K562 (cell line): Measurements from ENCODE around the gene ZNF500. TPM values are rescaled to one million over a fixed set of nuclear protein-coding genes. Genes with fewer than 3 reads are reported as not detected.

Source experiments
- ARID1B ChIP-seq: fragments of 450-650 bp; IDR thresholded peaks from 2 replicates; pipeline ENCODE4 v1.6.1; 2016; ENCODE audit warnings: antibody characterized with exemption, mild to moderate bottlenecking, inconsistent platforms
- MXI1 ChIP-seq: IDR thresholded peaks from 2 replicates; pipeline ENCODE4 v1.6.1; 2011; ENCODE audit warnings: low read depth, mild to moderate bottlenecking, improper control_type of control experiment, low read length
- POLR2A ChIP-seq: fragments of 450-650 bp; conservative IDR thresholded peaks from 2 replicates; pipeline ENCODE4 v1.6.1; 2016
- POLR2B ChIP-seq: fragments of 450-650 bp; IDR thresholded peaks from 2 replicates; pipeline ENCODE4 v1.6.1; 2018; ENCODE audit warnings: low read depth; ENCODE audit not compliant: partially characterized antibody
- POLR2G ChIP-seq: fragments of 200-400 bp; formaldehyde crosslinking; IDR thresholded peaks from 2 replicates; pipeline ENCODE4 v1.6.1; 2017; ENCODE audit warnings: low read depth, mild to moderate bottlenecking, antibody characterized with exemption, low read length, moderate library complexity
- TAF15 ChIP-seq: fragments of 200-400 bp; formaldehyde crosslinking; IDR thresholded peaks from 2 replicates; pipeline ENCODE4 v1.6.1; 2017; ENCODE audit warnings: mild to moderate bottlenecking, low read depth, low read length, moderate library complexity
- TSC22D4 ChIP-seq: fragments of 450-650 bp; IDR thresholded peaks from 2 replicates; pipeline ENCODE4 v1.6.1; 2016; ENCODE audit warnings: missing genetic modification characterization, missing biosample characterization, control low read depth
- ZNF766 ChIP-seq: fragments of 200-800 bp; sonication (Bioruptor generic); conservative IDR thresholded peaks from 2 replicates; pipeline ENCODE4 v1.6.1; 2016; ENCODE audit warnings: missing genetic modification characterization, missing compliant biosample characterization
- polyA plus RNA-seq, 8 experiments: library from polyadenylated mRNA; depleted of rRNA in 4 of 8; stranded (reverse) in 5 of 8; unstranded in 3 of 8; fragments of >200 nt; fragmentation: Nextera tagmentation in 2 of 8; fragmentation: Illumina TruSeq in 1 of 8; extraction: Ambion mirVana in 2 of 8; extraction: Trizol in 1 of 8; gene quantifications; 2 replicates each; pipeline versions ENCODE4 v1.2.1 to v1.2.3, GENCODE V29; 2011 to 2014; ENCODE audit warnings: inconsistent platforms in 1 of 8, missing spikeins in 1 of 8
- total RNA-seq, 7 experiments: library from RNA; depleted of rRNA in 6 of 7; stranded (reverse); fragments of >200 nt in 6 of 7; fragmentation: Illumina TruSeq in 2 of 7; extraction: Trizol in 2 of 7; gene quantifications; 2 replicates each; pipeline versions ENCODE4 v1.2.1 to v1.2.3, GENCODE V29; 2011 to 2021; ENCODE audit warnings: low replicate concordance in 1 of 7
- TF ChIP-seq, protein P1 (sequence below): fragments of 450-650 bp; IDR thresholded peaks from 2 replicates; pipeline ENCODE4 v1.6.1; 2016; ENCODE audit warnings: borderline replicate concordance
- TF ChIP-seq, protein P2 (sequence below): fragments of 250-450 bp; sonication (Bioruptor Pico); IDR thresholded peaks from 2 replicates; pipeline ENCODE4 v1.9.0; 2021; ENCODE audit warnings: mild to moderate bottlenecking, inconsistent platforms
- TF ChIP-seq, protein P3 (sequence below), 2 experiments: fragments of 450-650 bp in 1 of 2; sonication (generic) in 1 of 2; formaldehyde crosslinking in 1 of 2; IDR thresholded peaks in 1 of 2; conservative IDR thresholded peaks in 1 of 2; 2 replicates each; pipeline versions ENCODE4 v1.6.1 to v1.8.1; 2016 to 2023; ENCODE audit warnings: mild to moderate bottlenecking in 2 of 2, moderate library complexity in 2 of 2, inconsistent platforms in 1 of 2, missing genetic modification reagents in 1 of 2
- TF ChIP-seq, protein P4 (sequence below): fragments of 450-650 bp; IDR thresholded peaks from one replicate; pipeline ENCODE4 v1.6.1; 2018; ENCODE audit warnings: mild to moderate bottlenecking, moderate library complexity; ENCODE audit not compliant: partially characterized antibody
- TF ChIP-seq, protein P5 (sequence below): fragments of 450-650 bp; IDR thresholded peaks from 2 replicates; pipeline ENCODE4 v1.6.1; 2014; ENCODE audit warnings: low read depth, mild to moderate bottlenecking, moderate library complexity, borderline replicate concordance
- TF ChIP-seq, protein P6 (sequence below): fragments of 250-450 bp; sonication (Bioruptor Pico); IDR thresholded peaks from 2 replicates; pipeline ENCODE4 v1.4.0; 2020; ENCODE audit warnings: mild to moderate bottlenecking
- TF ChIP-seq, protein P7 (sequence below): fragments of 250-450 bp; sonication (Bioruptor Pico); IDR thresholded peaks from 2 replicates; pipeline ENCODE4 v1.8.0; 2021; ENCODE audit warnings: borderline replicate concordance, mild to moderate bottlenecking, moderate library complexity; ENCODE audit not compliant: poor library complexity, severe bottlenecking

The ZNF500 gene
- total and polyA plus RNA-seq, 9 of the 15 experiments (the other 6 are each of a cell fraction or from before 2014, with no cell fraction given): 0.80 to 20.8 (median 5.3) TPM

DNA sequence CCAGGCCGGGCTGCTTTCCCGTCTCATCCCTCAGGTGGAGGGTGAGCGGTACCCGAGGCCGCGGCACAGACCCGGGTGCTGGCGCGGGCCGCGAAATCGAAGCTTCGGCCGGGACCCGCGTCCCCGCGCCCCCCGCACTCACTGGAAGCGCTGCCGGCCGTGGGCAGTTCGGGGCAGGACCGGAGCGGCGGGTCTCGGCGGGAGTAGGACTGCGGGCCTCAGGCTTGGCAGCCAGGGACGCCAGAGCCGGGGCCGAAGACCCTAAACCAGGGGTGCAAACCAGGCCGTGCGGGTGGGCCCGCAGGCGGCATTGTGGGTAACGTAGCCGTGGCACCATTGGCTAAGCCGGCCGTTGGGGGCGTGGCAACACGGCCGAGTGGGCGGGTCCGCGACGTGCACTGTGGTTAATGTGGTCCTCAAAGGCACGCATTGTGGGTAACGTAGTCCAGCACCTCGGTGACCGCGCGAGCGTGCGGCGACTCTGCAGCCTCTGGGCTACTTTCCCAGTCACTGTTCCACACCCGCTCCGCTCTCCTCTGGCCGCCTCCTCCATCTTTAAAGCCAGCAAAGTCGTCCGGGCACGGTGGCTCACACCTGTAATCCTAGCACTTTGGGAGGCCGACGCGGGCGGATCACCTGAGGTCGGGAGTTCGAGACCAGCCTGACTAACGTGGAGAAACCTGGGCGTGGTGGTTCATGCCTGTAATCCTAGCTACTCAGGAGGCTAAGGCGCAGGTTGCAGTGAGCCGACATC lies at the start of gene ZNF500 (continued):
- TF ChIP-seq, protein P1, sequence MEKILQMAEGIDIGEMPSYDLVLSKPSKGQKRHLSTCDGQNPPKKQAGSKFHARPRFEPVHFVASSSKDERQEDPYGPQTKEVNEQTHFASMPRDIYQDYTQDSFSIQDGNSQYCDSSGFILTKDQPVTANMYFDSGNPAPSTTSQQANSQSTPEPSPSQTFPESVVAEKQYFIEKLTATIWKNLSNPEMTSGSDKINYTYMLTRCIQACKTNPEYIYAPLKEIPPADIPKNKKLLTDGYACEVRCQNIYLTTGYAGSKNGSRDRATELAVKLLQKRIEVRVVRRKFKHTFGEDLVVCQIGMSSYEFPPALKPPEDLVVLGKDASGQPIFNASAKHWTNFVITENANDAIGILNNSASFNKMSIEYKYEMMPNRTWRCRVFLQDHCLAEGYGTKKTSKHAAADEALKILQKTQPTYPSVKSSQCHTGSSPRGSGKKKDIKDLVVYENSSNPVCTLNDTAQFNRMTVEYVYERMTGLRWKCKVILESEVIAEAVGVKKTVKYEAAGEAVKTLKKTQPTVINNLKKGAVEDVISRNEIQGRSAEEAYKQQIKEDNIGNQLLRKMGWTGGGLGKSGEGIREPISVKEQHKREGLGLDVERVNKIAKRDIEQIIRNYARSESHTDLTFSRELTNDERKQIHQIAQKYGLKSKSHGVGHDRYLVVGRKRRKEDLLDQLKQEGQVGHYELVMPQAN: peak; percentile 63; the same call in 1 of the 2 replicates
- TF ChIP-seq TAF15: no peak
- TF ChIP-seq, protein P2, sequence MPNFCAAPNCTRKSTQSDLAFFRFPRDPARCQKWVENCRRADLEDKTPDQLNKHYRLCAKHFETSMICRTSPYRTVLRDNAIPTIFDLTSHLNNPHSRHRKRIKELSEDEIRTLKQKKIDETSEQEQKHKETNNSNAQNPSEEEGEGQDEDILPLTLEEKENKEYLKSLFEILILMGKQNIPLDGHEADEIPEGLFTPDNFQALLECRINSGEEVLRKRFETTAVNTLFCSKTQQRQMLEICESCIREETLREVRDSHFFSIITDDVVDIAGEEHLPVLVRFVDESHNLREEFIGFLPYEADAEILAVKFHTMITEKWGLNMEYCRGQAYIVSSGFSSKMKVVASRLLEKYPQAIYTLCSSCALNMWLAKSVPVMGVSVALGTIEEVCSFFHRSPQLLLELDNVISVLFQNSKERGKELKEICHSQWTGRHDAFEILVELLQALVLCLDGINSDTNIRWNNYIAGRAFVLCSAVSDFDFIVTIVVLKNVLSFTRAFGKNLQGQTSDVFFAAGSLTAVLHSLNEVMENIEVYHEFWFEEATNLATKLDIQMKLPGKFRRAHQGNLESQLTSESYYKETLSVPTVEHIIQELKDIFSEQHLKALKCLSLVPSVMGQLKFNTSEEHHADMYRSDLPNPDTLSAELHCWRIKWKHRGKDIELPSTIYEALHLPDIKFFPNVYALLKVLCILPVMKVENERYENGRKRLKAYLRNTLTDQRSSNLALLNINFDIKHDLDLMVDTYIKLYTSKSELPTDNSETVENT (CRISPR knock-in tag): peak; percentile 79; the same call in 1 of the 2 replicates
- peak; percentile 87 for TF ChIP-seq POLR2G
- peak; percentile 85 for TF ChIP-seq POLR2A
- TF ChIP-seq, protein P3, sequence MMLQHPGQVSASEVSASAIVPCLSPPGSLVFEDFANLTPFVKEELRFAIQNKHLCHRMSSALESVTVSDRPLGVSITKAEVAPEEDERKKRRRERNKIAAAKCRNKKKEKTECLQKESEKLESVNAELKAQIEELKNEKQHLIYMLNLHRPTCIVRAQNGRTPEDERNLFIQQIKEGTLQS (IDR thresholded peaks at IDR 0.05): no peak
- TF ChIP-seq, protein P3 (CRISPR knock-in tag; conservative IDR thresholded peaks at IDR 0.05): no peak
- TF ChIP-seq ARID1B: 0 out of 2 replicates have a peak, but pooled peaks have one; percentile 34
- TF ChIP-seq ZNF766 (CRISPR knock-in tag): peak; percentile 69; the same call in 1 of the 2 replicates
- TF ChIP-seq MXI1: peak; percentile 57; the same call in 1 of the 2 replicates
- TF ChIP-seq, protein P4, sequence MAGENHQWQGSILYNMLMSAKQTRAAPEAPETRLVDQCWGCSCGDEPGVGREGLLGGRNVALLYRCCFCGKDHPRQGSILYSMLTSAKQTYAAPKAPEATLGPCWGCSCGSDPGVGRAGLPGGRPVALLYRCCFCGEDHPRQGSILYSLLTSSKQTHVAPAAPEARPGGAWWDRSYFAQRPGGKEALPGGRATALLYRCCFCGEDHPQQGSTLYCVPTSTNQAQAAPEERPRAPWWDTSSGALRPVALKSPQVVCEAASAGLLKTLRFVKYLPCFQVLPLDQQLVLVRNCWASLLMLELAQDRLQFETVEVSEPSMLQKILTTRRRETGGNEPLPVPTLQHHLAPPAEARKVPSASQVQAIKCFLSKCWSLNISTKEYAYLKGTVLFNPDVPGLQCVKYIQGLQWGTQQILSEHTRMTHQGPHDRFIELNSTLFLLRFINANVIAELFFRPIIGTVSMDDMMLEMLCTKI: no peak
- TF ChIP-seq, protein P5, sequence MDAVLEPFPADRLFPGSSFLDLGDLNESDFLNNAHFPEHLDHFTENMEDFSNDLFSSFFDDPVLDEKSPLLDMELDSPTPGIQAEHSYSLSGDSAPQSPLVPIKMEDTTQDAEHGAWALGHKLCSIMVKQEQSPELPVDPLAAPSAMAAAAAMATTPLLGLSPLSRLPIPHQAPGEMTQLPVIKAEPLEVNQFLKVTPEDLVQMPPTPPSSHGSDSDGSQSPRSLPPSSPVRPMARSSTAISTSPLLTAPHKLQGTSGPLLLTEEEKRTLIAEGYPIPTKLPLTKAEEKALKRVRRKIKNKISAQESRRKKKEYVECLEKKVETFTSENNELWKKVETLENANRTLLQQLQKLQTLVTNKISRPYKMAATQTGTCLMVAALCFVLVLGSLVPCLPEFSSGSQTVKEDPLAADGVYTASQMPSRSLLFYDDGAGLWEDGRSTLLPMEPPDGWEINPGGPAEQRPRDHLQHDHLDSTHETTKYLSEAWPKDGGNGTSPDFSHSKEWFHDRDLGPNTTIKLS: peak; percentile 86
- no peak for TF ChIP-seq TSC22D4 (tag)
- TF ChIP-seq POLR2B: peak; percentile 64
- TF ChIP-seq, protein P6, sequence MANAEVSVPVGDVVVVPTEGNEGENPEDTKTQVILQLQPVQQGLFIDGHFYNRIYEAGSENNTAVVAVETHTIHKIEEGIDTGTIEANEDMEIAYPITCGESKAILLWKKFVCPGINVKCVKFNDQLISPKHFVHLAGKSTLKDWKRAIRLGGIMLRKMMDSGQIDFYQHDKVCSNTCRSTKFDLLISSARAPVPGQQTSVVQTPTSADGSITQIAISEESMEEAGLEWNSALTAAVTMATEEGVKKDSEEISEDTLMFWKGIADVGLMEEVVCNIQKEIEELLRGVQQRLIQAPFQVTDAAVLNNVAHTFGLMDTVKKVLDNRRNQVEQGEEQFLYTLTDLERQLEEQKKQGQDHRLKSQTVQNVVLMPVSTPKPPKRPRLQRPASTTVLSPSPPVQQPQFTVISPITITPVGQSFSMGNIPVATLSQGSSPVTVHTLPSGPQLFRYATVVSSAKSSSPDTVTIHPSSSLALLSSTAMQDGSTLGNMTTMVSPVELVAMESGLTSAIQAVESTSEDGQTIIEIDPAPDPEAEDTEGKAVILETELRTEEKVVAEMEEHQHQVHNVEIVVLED (CRISPR knock-in tag): peak; percentile 77
- TF ChIP-seq, protein P7, sequence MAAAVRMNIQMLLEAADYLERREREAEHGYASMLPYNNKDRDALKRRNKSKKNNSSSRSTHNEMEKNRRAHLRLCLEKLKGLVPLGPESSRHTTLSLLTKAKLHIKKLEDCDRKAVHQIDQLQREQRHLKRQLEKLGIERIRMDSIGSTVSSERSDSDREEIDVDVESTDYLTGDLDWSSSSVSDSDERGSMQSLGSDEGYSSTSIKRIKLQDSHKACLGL: no peak
